T-cell (primary cell): ENCODE results near the gene NPAS3. TPM values are rescaled to one million over a fixed set of nuclear protein-coding genes. Genes with fewer than 3 reads are reported as not detected.

ENCODE experiments used
- ATAC-seq, 4 experiments: fragments of 200-7000 bp in 3 of 4; fragments of 150-1000 bp in 1 of 4; cut with Tn5 transposase; replicated peaks in 1 of 4; 1 replicate in 3 of 4; 2 replicates in 1 of 4; pipeline ENCODE4 v1.10.0; 2021; ENCODE audit warnings: moderate library complexity in 3 of 4, mild to moderate bottlenecking in 2 of 4, moderate number of reproducible peaks in 1 of 4
- CTCF ChIA-PET, 2 donors: fragments of 300-600 bp; sonication (Branson Sonifier 250); formaldehyde crosslinking; loops; one replicate each; lab custom pipeline; 2022; ENCODE audit warnings: antibody characterized with exemption in 2 of 2; lab: Charles Lee
- POLR2A ChIA-PET, 2 donors: fragments of 300-600 bp; sonication (Branson Sonifier 250); formaldehyde crosslinking; loops; one replicate each; lab custom pipeline; 2022; ENCODE audit warnings: antibody characterized with exemption in 2 of 2; lab: Charles Lee
- DNase-seq, 35 experiments: peaks; one replicate each; pipeline versions ENCODE4 v3.0.0 to v3.0.0-alpha.2; 2013 to 2023
- H3K27ac ChIP-seq: one replicate; pipeline ENCODE4 v1.5.1; 2013; ENCODE audit warnings: low read length
- H3K27me3 ChIP-seq, 2 experiments: replicated peaks in 1 of 2; 1 replicate in 1 of 2; 2 replicates in 1 of 2; pipeline versions ENCODE4 v1.6.1 to v1.7.0; 2013; ENCODE audit warnings: low read length in 1 of 2, mixed read lengths in 1 of 2; ENCODE audit not compliant: control insufficient read depth in 2 of 2, insufficient read depth in 2 of 2; ENCODE audit errors: extremely low read depth in 1 of 2
- H3K36me3 ChIP-seq, 2 donors: 1 replicate in 1 of 2; 2 replicates in 1 of 2; pipeline versions ENCODE4 v1.6.1 to v1.7.0; 2013; ENCODE audit warnings: low read length in 1 of 2; ENCODE audit not compliant: control insufficient read depth in 2 of 2, insufficient read depth in 1 of 2; ENCODE audit errors: extremely low read depth in 1 of 2
- H3K4me1 ChIP-seq, 2 experiments: 1 replicate in 1 of 2; 2 replicates in 1 of 2; pipeline versions ENCODE4 v1.6.1 to v1.7.0; 2013; ENCODE audit warnings: low read length in 2 of 2, mixed read lengths in 1 of 2; ENCODE audit not compliant: insufficient read depth in 2 of 2, control insufficient read depth in 1 of 2; ENCODE audit errors: extremely low read depth in 1 of 2
- H3K4me3 ChIP-seq, 2 donors: 1 replicate in 1 of 2; 2 replicates in 1 of 2; pipeline versions ENCODE4 v1.5.1 to v1.7.0; 2013; ENCODE audit warnings: mild to moderate bottlenecking in 2 of 2, low read length in 1 of 2, moderate library complexity in 1 of 2; ENCODE audit not compliant: control insufficient read depth in 1 of 2; ENCODE audit errors: extremely low read depth in 1 of 2
- H3K9me3 ChIP-seq: 2 replicates; pipeline ENCODE4 v1.7.0; 2013
- H3K27ac Mint-ChIP-seq, 2 donors: one replicate each; pipeline ENCODE4 v1.8.0; 2020 to 2021; ENCODE audit warnings: mild to moderate bottlenecking in 2 of 2, mixed read lengths in 2 of 2
- H3K27me3 Mint-ChIP-seq, 2 donors: one replicate each; pipeline ENCODE4 v1.8.0; 2021 to 2022; ENCODE audit warnings: mixed read lengths in 2 of 2
- H3K36me3 Mint-ChIP-seq: one replicate; pipeline ENCODE4 v1.8.0; 2021; ENCODE audit warnings: mixed read lengths
- H3K4me1 Mint-ChIP-seq, 3 donors: one replicate each; pipeline ENCODE4 v1.8.0; 2020 to 2022; ENCODE audit warnings: mixed read lengths in 3 of 3, mild to moderate bottlenecking in 1 of 3
- H3K4me3 Mint-ChIP-seq, 3 donors: one replicate each; pipeline ENCODE4 v1.8.0; 2020 to 2022; ENCODE audit warnings: mild to moderate bottlenecking in 3 of 3, mixed read lengths in 3 of 3, moderate library complexity in 3 of 3
- H3K9me3 Mint-ChIP-seq, 3 donors: one replicate each; pipeline ENCODE4 v1.8.0; 2020 to 2022; ENCODE audit warnings: mixed read lengths in 3 of 3
- WGBS: methylation state at CpG from one replicate; pipeline ENCODE4 v1.1.5; 2013; ENCODE audit warnings: missing lambda C conversion rate; ENCODE audit not compliant: insufficient coverage; 5-methylcytosine and 5-hydroxymethylcytosine counted together
- total RNA-seq, 35 experiments: library from RNA in 6 of 35; stranded (reverse) in 6 of 35; fragments of 120-200 nt in 1 of 35; gene quantifications; one replicate each; pipeline versions ENCODE4 v1.2.1 to v1.2.4 and lab custom pipeline; 2013 to 2026

The NPAS3 gene
- total RNA-seq, 5 donors from 2014 or later (not counting 1 experiment from before 2014, with no cell fraction given), result 0.10 TPM; not detected in 4

DNA sequence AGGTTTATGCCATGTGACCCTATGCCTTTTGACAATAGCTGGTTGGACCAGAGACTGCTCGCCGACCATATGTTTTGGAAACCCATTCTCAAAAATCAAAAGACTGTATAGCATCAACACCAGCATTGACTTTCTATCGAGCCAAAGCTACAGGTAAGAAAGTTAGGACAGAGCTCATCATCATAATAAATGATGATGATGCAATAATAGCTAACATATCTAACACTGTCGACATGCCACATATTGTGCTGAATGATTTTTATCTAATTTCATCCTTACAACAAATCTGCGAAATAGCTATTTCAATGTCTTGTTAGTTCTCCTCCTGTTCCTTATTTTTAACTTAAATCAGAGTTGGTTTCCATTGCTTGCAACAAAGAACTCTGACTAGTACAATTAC is 909.3 kb downstream of the NPAS3 start:
- Histone ChIP-seq H3K4me1 (no peaks in the 10 kb centered on the region), H3K27ac (no peak overlapping the region), H3K36me3 (no peaks in the 10 kb centered on the region), H3K9me3 (no peaks in the 10 kb centered on the region), H3K4me3 (no peak overlapping the region), H3K27me3 (no peaks in the 10 kb centered on the region)
- ATAC-seq, result no peak
- H3K4me1 Mint-ChIP-seq, result no peaks in the 10 kb centered on the region
- H3K9me3 Mint-ChIP-seq, result no peaks in the 10 kb centered on the region
- no peaks in the 10 kb centered on the region for H3K36me3 Mint-ChIP-seq
- CTCF ChIA-PET, result interaction anchor here (1.3 to 2.5 kb wide), 4 partner anchors 9 to 382 kb away, joined by 4 to 7 read pairs (median 6); no protein-coding TSS in a partner anchor
- no peak for DNase-seq
- 86% methylated on average over 4 of the region's 5 CpGs for WGBS
- H3K4me3 Mint-ChIP-seq, result no peak overlapping the region
- H3K27me3 Mint-ChIP-seq, result no peaks in the 10 kb centered on the region
- POLR2A ChIA-PET, result interaction anchor here in 1 of 2 donors (0.5 kb wide), 1 partner anchor 31 kb away, joined by 7 read pairs; no protein-coding TSS in a partner anchor
- H3K27ac Mint-ChIP-seq, result no peak overlapping the region

DNA sequence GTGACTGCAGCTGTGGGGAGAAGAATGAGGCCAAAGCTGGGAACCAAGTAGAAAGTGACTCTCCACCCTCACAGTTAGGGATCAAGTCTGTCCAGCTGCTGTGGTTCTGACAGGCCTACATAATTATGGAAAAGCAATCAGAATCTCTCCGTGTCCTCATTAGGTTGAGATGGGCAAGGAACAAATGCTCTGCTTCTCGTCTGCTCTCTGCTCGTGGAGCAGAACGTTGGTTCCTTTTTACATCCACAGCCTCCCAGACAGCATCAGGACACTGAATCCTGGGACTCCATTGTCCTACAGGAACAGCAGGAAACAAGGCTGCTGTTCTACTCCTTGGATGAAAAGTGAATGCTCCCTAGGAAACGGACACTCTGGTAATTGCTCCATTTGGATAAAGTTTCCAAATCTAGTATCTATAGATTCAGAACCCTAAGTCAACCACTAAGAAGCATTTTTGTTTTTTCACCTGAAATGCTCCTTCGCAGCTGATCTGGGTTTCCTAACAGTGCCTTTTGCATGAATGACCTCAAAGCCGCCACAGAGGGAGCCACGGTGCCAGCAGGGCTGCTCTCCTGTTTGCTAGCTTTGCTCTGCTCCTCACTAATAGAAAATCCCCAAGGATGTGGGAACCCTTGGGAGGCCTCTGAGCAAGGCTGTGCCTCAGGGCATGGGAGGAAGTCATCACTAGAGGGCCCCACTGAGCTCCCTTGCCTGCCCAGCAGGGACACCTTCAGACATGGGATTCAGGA is 910.2 kb downstream of the NPAS3 start:
- Histone ChIP-seq H3K27ac (no peak overlapping the region), H3K27me3 (no peaks in the 10 kb centered on the region), H3K4me1 (no peaks in the 10 kb centered on the region), H3K9me3 (no peaks in the 10 kb centered on the region), H3K4me3 (no peak overlapping the region), H3K36me3 (no peaks in the 10 kb centered on the region)
- Mint-ChIP-seq H3K36me3 (no peaks in the 10 kb centered on the region), H3K27me3 (no peaks in the 10 kb centered on the region), H3K4me1 (no peaks in the 10 kb centered on the region), H3K27ac (no peak overlapping the region), H3K4me3 (no peak overlapping the region), H3K9me3 (no peaks in the 10 kb centered on the region)
- DNase-seq (peak in 2 of 35 experiments; percentile 2 to 15), ATAC-seq (peak in 1 of 4 experiments; percentile 22)
- WGBS, result 76% methylated on average over 7 of the region's 8 CpGs
- ChIA-PET CTCF (interaction anchor here (1.3 to 2.5 kb wide), 4 partner anchors 10 to 381 kb away, joined by 4 to 7 read pairs (median 6); no protein-coding TSS in a partner anchor), POLR2A (no interaction called here)

DNA sequence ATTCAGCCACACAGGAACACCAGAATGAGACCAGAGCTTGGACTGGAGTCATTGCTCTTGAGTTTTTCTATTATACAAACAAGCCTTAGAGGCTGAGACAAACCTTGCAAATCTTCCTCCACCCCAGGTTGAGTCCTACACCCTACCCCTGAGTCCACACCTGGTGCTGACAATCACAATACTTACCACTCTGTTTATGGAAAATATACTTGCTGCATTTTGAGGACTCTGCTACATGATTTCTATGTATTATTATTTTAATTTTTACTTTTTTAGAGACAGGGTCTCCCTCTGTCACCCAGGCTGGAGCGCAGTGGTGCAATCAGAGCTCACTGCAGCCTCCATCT is 910.7 kb downstream of the NPAS3 start:
- Mint-ChIP-seq H3K4me1 (no peaks in the 10 kb centered on the region), H3K27ac (no peak overlapping the region), H3K9me3 (no peaks in the 10 kb centered on the region), H3K4me3 (no peak overlapping the region), H3K36me3 (no peaks in the 10 kb centered on the region), H3K27me3 (no peaks in the 10 kb centered on the region)
- Histone ChIP-seq H3K4me1 (no peaks in the 10 kb centered on the region), H3K36me3 (no peaks in the 10 kb centered on the region), H3K27ac (no peak overlapping the region), H3K27me3 (no peaks in the 10 kb centered on the region), H3K4me3 (no peak overlapping the region), H3K9me3 (no peaks in the 10 kb centered on the region)
- WGBS, result 100% methylated on average over 1 of the region's 1 CpG
- DNase-seq (no peak), ATAC-seq (no peak)
- CTCF ChIA-PET, result interaction anchor here (1.7 to 2.5 kb wide), 2 partner anchors 248 to 249 kb away, joined by 7 read pairs; no protein-coding TSS in a partner anchor
- POLR2A ChIA-PET, result no interaction called here

DNA sequence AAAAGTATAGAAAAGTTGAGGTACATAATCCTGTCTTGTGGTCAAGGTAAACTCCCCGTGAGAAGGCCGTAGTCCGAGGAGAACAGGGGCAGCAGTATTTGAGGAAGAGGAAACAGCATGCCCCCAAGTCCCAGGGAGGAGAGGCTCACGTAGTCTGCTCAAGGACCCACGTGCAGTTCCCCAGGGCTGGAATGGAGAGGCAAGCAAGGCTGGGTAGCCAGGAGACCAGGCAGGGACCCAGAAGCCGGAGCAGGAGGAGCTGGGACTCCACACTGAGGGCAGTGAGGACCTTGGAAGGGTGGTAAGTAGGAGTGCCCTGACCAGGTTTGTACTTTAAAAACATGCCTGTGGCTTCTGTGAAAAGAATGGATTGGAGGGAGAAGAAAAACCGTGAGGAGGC is 912.1 kb downstream of the NPAS3 start:
- ATAC-seq (no peak), DNase-seq (no peak)
- H3K27me3 ChIP-seq, result no peaks in the 10 kb centered on the region
- no peaks in the 10 kb centered on the region for H3K9me3 Mint-ChIP-seq
- H3K27ac Mint-ChIP-seq, result no peak overlapping the region
- H3K36me3 Mint-ChIP-seq, result no peaks in the 10 kb centered on the region
- CTCF ChIA-PET, result no interaction called here
- no peaks in the 10 kb centered on the region for H3K4me1 ChIP-seq
- no peak overlapping the region for H3K27ac ChIP-seq
- H3K27me3 Mint-ChIP-seq, result no peaks in the 10 kb centered on the region
- no peak overlapping the region for H3K4me3 ChIP-seq
- H3K4me3 Mint-ChIP-seq, result no peak overlapping the region
- H3K4me1 Mint-ChIP-seq, result no peaks in the 10 kb centered on the region
- POLR2A ChIA-PET, result interaction anchor here in 1 of 2 donors (0.6 kb wide), 1 partner anchor 117 kb away, joined by 3 read pairs; no protein-coding TSS in a partner anchor
- H3K9me3 ChIP-seq, result no peaks in the 10 kb centered on the region
- H3K36me3 ChIP-seq, result no peaks in the 10 kb centered on the region
- WGBS, result 79% methylated on average over 7 of the region's 7 CpGs

DNA sequence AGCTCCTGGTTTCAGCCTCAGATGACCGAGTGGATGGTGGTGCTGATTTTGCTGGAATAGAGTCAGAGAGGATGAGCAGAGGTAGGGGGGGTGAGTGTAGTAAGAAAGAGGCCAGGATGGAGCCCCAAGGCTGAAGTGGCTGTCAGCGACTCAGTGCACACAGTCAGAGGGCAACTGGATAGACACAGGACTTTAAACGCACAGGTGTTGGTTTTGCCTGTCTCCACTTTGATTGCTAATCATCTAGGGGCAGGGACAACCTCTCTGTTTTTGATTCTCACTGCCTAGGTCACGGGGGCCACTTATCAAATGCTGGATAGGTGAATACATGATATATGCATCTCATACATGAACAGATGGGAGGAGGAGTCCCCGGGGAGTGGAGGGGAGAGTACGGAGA is 912.7 kb downstream of the NPAS3 start:
- DNase-seq, result no peak
- H3K9me3 ChIP-seq, result no peaks in the 10 kb centered on the region
- no peak overlapping the region for H3K27ac Mint-ChIP-seq
- CTCF ChIA-PET, result no interaction called here
- no peaks in the 10 kb centered on the region for H3K36me3 Mint-ChIP-seq
- no peaks in the 10 kb centered on the region for H3K27me3 ChIP-seq
- ATAC-seq, result no peak
- no peaks in the 10 kb centered on the region for H3K27me3 Mint-ChIP-seq
- H3K9me3 Mint-ChIP-seq, result no peaks in the 10 kb centered on the region
- H3K4me1 Mint-ChIP-seq, result peaks cover 0 to under 1% (median 0%) of the 10 kb centered on the region in 3 donors
- WGBS, result 90% methylated on average over 5 of the region's 6 CpGs
- H3K27ac ChIP-seq, result no peak overlapping the region
- H3K4me1 ChIP-seq, result no peaks in the 10 kb centered on the region
- no peak overlapping the region for H3K4me3 ChIP-seq
- POLR2A ChIA-PET, result interaction anchor here in 1 of 2 donors (0.6 kb wide), 1 partner anchor 118 kb away, joined by 3 read pairs; no protein-coding TSS in a partner anchor
- no peaks in the 10 kb centered on the region for H3K36me3 ChIP-seq
- no peak overlapping the region for H3K4me3 Mint-ChIP-seq

DNA sequence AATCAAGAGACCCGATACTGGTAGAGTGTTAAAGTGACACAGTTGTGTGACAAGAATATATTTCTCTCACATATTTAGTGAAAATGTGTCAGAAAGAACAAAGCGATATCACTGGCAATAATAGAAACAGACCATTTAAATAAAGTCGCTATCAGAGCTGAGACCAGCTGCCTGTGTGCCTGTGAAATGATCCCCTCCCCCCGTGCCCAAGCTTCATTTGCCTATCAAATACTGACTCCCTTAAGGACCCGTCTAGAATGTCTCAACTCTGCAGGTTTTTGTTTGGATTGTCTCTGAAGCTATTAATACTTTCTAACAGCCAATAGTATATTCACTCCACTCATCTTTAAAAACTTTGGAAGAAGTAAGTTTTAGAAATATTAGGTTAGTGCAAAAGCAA is 913.3 kb downstream of the NPAS3 start:
- ATAC-seq (no peak), DNase-seq (no peak)
- no peaks in the 10 kb centered on the region for H3K27me3 ChIP-seq
- peaks cover 0 to 6% (median 0%) of the 10 kb centered on the region in 3 donors for H3K4me1 Mint-ChIP-seq
- POLR2A ChIA-PET, result no interaction called here
- no peak overlapping the region for H3K27ac ChIP-seq
- no peaks in the 10 kb centered on the region for H3K27me3 Mint-ChIP-seq
- H3K9me3 ChIP-seq, result no peaks in the 10 kb centered on the region
- no peak overlapping the region for H3K4me3 ChIP-seq
- H3K4me1 ChIP-seq, result no peaks in the 10 kb centered on the region
- no peak overlapping the region for H3K4me3 Mint-ChIP-seq
- WGBS, result no CpG with 5 or more reads among the region's 5 CpGs
- H3K9me3 Mint-ChIP-seq, result no peaks in the 10 kb centered on the region
- no peaks in the 10 kb centered on the region for H3K36me3 Mint-ChIP-seq
- no peak overlapping the region for H3K27ac Mint-ChIP-seq
- CTCF ChIA-PET, result no interaction called here
- H3K36me3 ChIP-seq, result no peaks in the 10 kb centered on the region
